Adrenal gland (tissue), 5 donors: ENCODE measurements around the gene PDE4DIP.
"Not testable (repeated sequence)": the region's sequence is repeated elsewhere in the genome, so short reads cannot be mapped to it uniquely, and the experiment has no call there.

Source experiments
- POLR2A ChIP-seq, 2 donors: fragments of 450-650 bp; IDR thresholded peaks; one replicate each; pipeline ENCODE4 v1.6.1; 2017; ENCODE audit warnings: antibody characterized with exemption in 2 of 2, mild to moderate bottlenecking in 2 of 2, moderate library complexity in 1 of 2
- TF ChIP-seq, protein P1 (sequence below), 6 experiments: fragments of 450-650 bp in 4 of 6; fragments of 200-600 bp in 2 of 6; sonication (generic) in 1 of 6; IDR thresholded peaks; 1 replicate in 5 of 6; 2 replicates in 1 of 6; pipeline versions ENCODE4 v1.5.1 to v1.8.0; 2016 to 2021; ENCODE audit warnings: antibody characterized with exemption in 6 of 6, mild to moderate bottlenecking in 2 of 6, moderate library complexity in 1 of 6
- donor health status: DM: no; HTN: no; CAD: no.

DNA sequence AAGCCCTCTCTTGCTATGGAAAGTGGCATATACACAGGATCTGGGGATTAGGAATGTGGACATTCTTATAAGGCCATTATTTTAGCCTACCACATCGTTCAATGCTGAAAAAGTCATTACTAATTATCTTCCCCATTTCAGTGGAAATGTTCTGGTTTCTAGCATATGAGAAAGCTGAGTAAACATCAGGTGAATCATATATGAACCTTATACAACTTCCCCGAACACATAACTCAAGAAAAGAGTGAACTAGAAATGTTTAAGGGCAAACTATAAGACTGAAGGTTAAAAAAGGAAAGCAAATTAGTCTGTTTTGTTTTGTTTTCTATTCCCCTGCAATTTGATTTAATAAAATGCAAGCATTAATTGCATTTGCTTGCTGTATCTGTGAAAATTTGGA is 6.1 kb downstream of the PDE4DIP start:
- not testable (repeated sequence) for TF ChIP-seq POLR2A (IDR thresholded peaks at IDR 0.05)
- TF ChIP-seq, protein P1, sequence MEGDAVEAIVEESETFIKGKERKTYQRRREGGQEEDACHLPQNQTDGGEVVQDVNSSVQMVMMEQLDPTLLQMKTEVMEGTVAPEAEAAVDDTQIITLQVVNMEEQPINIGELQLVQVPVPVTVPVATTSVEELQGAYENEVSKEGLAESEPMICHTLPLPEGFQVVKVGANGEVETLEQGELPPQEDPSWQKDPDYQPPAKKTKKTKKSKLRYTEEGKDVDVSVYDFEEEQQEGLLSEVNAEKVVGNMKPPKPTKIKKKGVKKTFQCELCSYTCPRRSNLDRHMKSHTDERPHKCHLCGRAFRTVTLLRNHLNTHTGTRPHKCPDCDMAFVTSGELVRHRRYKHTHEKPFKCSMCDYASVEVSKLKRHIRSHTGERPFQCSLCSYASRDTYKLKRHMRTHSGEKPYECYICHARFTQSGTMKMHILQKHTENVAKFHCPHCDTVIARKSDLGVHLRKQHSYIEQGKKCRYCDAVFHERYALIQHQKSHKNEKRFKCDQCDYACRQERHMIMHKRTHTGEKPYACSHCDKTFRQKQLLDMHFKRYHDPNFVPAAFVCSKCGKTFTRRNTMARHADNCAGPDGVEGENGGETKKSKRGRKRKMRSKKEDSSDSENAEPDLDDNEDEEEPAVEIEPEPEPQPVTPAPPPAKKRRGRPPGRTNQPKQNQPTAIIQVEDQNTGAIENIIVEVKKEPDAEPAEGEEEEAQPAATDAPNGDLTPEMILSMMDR (IDR thresholded peaks at IDR 0.05), result not testable (repeated sequence)
